Measurements from ENCODE around the gene RSBN1. TPM values are rescaled to one million over a fixed set of nuclear protein-coding genes. Genes with fewer than 3 reads are reported as not detected.
"Not testable (repeated sequence)": the region's sequence is repeated elsewhere in the genome, so short reads cannot be mapped to it uniquely, and the experiment has no call there.

RSBN1 gene
- total and polyA plus RNA-seq, 2 experiments from 2014 or later = 15.4 to 17.4 TPM

DNA sequence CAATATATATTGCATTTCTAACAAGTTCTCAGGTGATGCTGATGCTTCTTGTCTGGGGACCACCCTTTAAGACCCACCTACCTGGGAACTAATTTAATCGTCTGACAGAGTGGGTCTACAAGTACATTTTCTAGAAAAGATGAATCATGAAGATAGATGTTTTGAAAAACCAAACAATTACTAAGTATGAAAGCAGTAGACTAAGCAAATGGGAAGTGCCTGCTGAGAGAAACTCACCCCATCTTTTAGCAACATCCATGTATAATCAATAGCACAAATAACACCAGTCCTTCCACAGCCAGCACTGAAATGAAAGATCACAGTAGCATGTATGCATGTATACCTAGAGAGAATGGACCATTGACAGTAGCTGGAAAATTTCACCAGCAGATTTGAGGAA, 42.0 kb upstream of the RSBN1 start:
- Histone ChIP-seq H3K4me3 (no peak overlapping the region), H3K4me2 (no peak overlapping the region), H3K36me3 (ENCODE audit: insufficient read depth) (no peaks in the 10 kb centered on the region), H3K9me2 (ENCODE audit: insufficient read depth) (no peaks in the 10 kb centered on the region), H3K27ac (ENCODE audit: low read depth) (no peak overlapping the region), H4K20me1 (replicated peaks; ENCODE audit: insufficient read depth) (no peaks in the 10 kb centered on the region), H3K27me3 (ENCODE audit: insufficient read depth) (no peaks in the 10 kb centered on the region), H3K79me2 (replicated peaks; ENCODE audit: insufficient read depth) (no peaks in the 10 kb centered on the region), H2AFZ (no peak overlapping the region), H3K4me1 (ENCODE audit: insufficient read depth) (no peaks in the 10 kb centered on the region), H3F3A (replicated peaks; ENCODE audit: low read depth) (no peaks in the 10 kb centered on the region)
- DNase-seq (ENCODE audit: low spot score) = no peak
- no peak overlapping the region for H3K27ac Mint-ChIP-seq
- no peaks in the 10 kb centered on the region for H3K36me3 Mint-ChIP-seq (ENCODE audit: low read depth)
- ATAC-seq = no peak
- no peaks in the 10 kb centered on the region for H3K4me1 Mint-ChIP-seq
- peaks cover 1% of the 10 kb centered on the region for H3K27me3 Mint-ChIP-seq (ENCODE audit: insufficient read depth, low read depth, poor library complexity)
- no peak overlapping the region for H3K4me3 Mint-ChIP-seq
- no peaks in the 10 kb centered on the region for H3K9me3 Mint-ChIP-seq
- no peak for TF ChIP-seq CREB1 (CRISPR knock-in tag; IDR thresholded peaks at IDR 0.05; ENCODE audit: low read depth)
- TF ChIP-seq ZNF331 (CRISPR knock-in tag; IDR thresholded peaks at IDR 0.05; ENCODE audit: low read depth) = no peak
- TF ChIP-seq EZH2phosphoT487 (IDR thresholded peaks at IDR 0.05; ENCODE audit: unreplicated experiment) = no peak
- TF ChIP-seq, protein P1, sequence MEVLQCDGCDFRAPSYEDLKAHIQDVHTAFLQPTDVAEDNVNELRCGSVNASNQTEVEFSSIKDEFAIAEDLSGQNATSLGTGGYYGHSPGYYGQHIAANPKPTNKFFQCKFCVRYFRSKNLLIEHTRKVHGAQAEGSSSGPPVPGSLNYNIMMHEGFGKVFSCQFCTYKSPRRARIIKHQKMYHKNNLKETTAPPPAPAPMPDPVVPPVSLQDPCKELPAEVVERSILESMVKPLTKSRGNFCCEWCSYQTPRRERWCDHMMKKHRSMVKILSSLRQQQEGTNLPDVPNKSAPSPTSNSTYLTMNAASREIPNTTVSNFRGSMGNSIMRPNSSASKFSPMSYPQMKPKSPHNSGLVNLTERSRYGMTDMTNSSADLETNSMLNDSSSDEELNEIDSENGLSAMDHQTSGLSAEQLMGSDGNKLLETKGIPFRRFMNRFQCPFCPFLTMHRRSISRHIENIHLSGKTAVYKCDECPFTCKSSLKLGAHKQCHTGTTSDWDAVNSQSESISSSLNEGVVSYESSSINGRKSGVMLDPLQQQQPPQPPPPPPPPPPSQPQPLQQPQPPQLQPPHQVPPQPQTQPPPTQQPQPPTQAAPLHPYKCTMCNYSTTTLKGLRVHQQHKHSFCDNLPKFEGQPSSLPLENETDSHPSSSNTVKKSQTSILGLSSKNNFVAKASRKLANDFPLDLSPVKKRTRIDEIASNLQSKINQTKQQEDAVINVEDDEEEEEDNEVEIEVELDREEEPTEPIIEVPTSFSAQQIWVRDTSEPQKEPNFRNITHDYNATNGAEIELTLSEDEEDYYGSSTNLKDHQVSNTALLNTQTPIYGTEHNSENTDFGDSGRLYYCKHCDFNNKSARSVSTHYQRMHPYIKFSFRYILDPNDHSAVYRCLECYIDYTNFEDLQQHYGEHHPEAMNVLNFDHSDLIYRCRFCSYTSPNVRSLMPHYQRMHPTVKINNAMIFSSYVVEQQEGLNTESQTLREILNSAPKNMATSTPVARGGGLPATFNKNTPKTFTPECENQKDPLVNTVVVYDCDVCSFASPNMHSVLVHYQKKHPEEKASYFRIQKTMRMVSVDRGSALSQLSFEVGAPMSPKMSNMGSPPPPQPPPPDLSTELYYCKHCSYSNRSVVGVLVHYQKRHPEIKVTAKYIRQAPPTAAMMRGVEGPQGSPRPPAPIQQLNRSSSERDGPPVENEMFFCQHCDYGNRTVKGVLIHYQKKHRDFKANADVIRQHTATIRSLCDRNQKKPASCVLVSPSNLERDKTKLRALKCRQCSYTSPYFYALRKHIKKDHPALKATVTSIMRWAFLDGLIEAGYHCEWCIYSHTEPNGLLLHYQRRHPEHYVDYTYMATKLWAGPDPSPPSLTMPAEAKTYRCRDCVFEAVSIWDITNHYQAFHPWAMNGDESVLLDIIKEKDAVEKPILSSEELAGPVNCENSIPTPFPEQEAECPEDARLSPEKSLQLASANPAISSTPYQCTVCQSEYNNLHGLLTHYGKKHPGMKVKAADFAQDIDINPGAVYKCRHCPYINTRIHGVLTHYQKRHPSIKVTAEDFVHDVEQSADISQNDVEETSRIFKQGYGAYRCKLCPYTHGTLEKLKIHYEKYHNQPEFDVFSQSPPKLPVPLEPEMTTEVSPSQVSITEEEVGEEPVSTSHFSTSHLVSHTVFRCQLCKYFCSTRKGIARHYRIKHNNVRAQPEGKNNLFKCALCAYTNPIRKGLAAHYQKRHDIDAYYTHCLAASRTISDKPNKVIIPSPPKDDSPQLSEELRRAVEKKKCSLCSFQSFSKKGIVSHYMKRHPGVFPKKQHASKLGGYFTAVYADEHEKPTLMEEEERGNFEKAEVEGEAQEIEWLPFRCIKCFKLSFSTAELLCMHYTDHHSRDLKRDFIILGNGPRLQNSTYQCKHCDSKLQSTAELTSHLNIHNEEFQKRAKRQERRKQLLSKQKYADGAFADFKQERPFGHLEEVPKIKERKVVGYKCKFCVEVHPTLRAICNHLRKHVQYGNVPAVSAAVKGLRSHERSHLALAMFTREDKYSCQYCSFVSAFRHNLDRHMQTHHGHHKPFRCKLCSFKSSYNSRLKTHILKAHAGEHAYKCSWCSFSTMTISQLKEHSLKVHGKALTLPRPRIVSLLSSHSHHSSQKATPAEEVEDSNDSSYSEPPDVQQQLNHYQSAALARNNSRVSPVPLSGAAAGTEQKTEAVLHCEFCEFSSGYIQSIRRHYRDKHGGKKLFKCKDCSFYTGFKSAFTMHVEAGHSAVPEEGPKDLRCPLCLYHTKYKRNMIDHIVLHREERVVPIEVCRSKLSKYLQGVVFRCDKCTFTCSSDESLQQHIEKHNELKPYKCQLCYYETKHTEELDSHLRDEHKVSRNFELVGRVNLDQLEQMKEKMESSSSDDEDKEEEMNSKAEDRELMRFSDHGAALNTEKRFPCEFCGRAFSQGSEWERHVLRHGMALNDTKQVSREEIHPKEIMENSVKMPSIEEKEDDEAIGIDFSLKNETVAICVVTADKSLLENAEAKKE (CRISPR knock-in tag; IDR thresholded peaks at IDR 0.05) = no peak
- TF ChIP-seq, protein P2, sequence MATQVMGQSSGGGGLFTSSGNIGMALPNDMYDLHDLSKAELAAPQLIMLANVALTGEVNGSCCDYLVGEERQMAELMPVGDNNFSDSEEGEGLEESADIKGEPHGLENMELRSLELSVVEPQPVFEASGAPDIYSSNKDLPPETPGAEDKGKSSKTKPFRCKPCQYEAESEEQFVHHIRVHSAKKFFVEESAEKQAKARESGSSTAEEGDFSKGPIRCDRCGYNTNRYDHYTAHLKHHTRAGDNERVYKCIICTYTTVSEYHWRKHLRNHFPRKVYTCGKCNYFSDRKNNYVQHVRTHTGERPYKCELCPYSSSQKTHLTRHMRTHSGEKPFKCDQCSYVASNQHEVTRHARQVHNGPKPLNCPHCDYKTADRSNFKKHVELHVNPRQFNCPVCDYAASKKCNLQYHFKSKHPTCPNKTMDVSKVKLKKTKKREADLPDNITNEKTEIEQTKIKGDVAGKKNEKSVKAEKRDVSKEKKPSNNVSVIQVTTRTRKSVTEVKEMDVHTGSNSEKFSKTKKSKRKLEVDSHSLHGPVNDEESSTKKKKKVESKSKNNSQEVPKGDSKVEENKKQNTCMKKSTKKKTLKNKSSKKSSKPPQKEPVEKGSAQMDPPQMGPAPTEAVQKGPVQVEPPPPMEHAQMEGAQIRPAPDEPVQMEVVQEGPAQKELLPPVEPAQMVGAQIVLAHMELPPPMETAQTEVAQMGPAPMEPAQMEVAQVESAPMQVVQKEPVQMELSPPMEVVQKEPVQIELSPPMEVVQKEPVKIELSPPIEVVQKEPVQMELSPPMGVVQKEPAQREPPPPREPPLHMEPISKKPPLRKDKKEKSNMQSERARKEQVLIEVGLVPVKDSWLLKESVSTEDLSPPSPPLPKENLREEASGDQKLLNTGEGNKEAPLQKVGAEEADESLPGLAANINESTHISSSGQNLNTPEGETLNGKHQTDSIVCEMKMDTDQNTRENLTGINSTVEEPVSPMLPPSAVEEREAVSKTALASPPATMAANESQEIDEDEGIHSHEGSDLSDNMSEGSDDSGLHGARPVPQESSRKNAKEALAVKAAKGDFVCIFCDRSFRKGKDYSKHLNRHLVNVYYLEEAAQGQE (IDR thresholded peaks at IDR 0.05; ENCODE audit: unreplicated experiment) = no peak

DNA sequence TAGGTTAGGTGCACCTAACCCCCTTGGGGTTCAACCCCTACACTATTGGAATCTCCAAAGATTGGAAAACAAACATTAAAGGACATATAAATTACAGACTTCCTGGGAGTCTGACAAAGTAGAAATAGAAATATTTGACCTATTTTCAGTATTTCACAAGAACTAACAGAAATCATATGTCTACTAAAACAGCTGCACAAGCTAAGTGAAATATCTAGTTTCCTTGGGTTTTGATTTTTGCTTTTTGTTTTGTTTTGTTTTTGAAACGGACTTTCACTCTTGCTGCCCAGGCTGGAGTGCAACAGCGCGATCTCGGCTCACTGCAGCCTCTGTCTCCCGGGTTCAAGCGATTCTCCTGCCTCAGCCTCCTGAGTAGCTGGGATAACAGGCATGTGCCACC, 40.4 kb upstream of the RSBN1 start:
- not testable (repeated sequence) for H3K79me2 ChIP-seq (replicated peaks; ENCODE audit: insufficient read depth); DNase-seq (ENCODE audit: low spot score); H3K27ac Mint-ChIP-seq; H3K27ac ChIP-seq (ENCODE audit: low read depth); H3K9me2 ChIP-seq (ENCODE audit: insufficient read depth); H3K4me1 Mint-ChIP-seq; H3K36me3 Mint-ChIP-seq (ENCODE audit: low read depth); H3K27me3 Mint-ChIP-seq (ENCODE audit: insufficient read depth, low read depth, poor library complexity); H2AFZ ChIP-seq; H3K36me3 ChIP-seq (ENCODE audit: insufficient read depth); H3K27me3 ChIP-seq (ENCODE audit: insufficient read depth); H3F3A ChIP-seq (replicated peaks; ENCODE audit: low read depth); H3K9me3 Mint-ChIP-seq; H3K4me1 ChIP-seq (ENCODE audit: insufficient read depth); H3K4me2 ChIP-seq; ATAC-seq; H3K4me3 Mint-ChIP-seq; H4K20me1 ChIP-seq (replicated peaks; ENCODE audit: insufficient read depth); H3K4me3 ChIP-seq
